ENCODE results near the gene FRMD4A. TPM values are rescaled to one million over a fixed set of nuclear protein-coding genes. Genes with fewer than 3 reads are reported as not detected.

The FRMD4A gene
- total and polyA plus RNA-seq, 2 experiments from 2014 or later = 3.7 to 12.6 TPM

DNA sequence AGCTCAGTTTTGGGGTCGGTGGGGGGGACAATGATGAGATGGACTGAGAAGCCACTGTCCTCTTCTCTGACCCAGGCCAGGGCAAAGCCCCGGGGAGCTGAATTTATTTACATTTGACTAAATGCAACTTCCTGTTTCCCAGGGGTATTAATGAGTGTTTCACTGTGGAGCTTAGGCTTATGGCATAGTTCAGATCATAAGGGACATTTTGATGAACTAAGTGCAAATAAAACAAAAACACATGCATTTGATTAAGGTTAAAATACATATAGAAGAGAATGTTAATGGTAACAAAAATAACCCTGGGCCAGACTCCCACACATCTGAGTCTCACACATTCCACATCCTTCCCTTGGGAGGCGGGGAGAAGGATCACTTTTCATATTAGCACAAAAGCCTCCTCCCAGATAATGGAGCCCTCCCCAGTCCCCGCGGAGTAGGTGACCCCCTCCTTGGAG is 320.6 kb downstream of the FRMD4A start:
- DNase-seq (ENCODE audit: low read depth in 1 of 2, low spot score in 1 of 2) = peak in 1 of 2 donors; percentile 76
- H3K4me3 ChIP-seq = no peak overlapping the region
- H3K27ac ChIP-seq = no peak overlapping the region

GRCh38 chr10:14009371-14010100 is 321.2 kb downstream of the FRMD4A start:
- Histone ChIP-seq H3K27ac (no peak overlapping the region), H3K9me3 (ENCODE audit: low read depth) (no peaks in the 10 kb centered on the region), H3K4me3 (no peak overlapping the region), H3K27me3 (no peaks in the 10 kb centered on the region), H3K4me1 (ENCODE audit: low read depth) (peaks cover 12% of the 10 kb centered on the region), H3K36me3 (no peaks in the 10 kb centered on the region)
- DNase-seq (ENCODE audit: low read depth in 1 of 2, low spot score in 1 of 2) = peak in 1 of 2 donors; percentile 79
- TF ChIP-seq, protein P1, sequence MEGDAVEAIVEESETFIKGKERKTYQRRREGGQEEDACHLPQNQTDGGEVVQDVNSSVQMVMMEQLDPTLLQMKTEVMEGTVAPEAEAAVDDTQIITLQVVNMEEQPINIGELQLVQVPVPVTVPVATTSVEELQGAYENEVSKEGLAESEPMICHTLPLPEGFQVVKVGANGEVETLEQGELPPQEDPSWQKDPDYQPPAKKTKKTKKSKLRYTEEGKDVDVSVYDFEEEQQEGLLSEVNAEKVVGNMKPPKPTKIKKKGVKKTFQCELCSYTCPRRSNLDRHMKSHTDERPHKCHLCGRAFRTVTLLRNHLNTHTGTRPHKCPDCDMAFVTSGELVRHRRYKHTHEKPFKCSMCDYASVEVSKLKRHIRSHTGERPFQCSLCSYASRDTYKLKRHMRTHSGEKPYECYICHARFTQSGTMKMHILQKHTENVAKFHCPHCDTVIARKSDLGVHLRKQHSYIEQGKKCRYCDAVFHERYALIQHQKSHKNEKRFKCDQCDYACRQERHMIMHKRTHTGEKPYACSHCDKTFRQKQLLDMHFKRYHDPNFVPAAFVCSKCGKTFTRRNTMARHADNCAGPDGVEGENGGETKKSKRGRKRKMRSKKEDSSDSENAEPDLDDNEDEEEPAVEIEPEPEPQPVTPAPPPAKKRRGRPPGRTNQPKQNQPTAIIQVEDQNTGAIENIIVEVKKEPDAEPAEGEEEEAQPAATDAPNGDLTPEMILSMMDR (IDR thresholded peaks at IDR 0.05; ENCODE audit: low read depth, low read length) = no peak

More for the DNA sequence above, 320.6 kb downstream of the FRMD4A start:
- TF ChIP-seq, protein P1 (IDR thresholded peaks at IDR 0.05; ENCODE audit: low read depth, low read length) = no peak
- Histone ChIP-seq H3K27me3 (no peaks in the 10 kb centered on the region), H3K36me3 (no peaks in the 10 kb centered on the region), H3K4me1 (ENCODE audit: low read depth) (peaks cover 12% of the 10 kb centered on the region), H3K9me3 (ENCODE audit: low read depth) (no peaks in the 10 kb centered on the region)

DNA sequence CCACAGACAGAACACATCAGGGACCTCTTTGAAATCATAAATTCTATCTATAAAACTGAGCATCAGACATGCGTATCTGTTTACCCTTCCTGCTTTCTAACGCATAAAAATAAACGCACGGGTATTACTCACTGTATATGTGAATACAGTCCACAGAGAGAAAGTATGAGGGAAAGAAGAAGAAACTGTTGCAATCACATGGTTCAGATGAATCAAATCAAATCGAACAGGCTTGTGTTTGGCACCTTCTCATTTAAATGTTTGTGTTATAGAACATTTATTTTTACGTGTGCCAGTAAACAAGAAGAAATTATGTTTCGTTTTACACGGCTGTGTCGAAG is 322.0 kb downstream of the FRMD4A start:
- DNase-seq (ENCODE audit: low read depth in 1 of 2, low spot score in 1 of 2) = no peak
- Histone ChIP-seq H3K27ac (no peak overlapping the region), H3K9me3 (ENCODE audit: low read depth) (no peaks in the 10 kb centered on the region), H3K4me3 (no peak overlapping the region), H3K27me3 (no peaks in the 10 kb centered on the region), H3K4me1 (ENCODE audit: low read depth) (peaks cover 12% of the 10 kb centered on the region), H3K36me3 (no peaks in the 10 kb centered on the region)
- TF ChIP-seq, protein P1 (IDR thresholded peaks at IDR 0.05; ENCODE audit: low read depth, low read length) = no peak

DNA sequence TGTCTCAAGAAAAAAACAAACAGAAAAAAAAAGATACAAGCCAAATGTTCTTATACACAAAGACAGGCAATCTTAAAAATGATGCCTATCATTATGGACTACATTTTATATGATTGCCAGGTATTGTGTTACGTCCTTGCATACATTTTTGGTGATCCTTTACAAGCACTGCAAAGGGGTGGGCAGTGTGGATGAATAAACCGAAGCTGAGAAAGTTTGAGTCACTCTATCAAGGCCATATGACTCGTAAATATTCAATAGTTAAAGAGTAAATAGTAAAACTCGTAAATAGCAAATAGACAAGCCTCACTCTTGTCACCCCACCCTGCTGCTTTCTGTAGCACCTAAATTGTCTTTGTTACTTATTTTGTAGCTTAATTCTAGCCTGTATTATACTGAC is 326.2 kb downstream of the FRMD4A start:
- no peak overlapping the region for H3K4me3 ChIP-seq
- TF ChIP-seq, protein P1 (IDR thresholded peaks at IDR 0.05; ENCODE audit: low read depth, low read length) = no peak
- H3K9me3 ChIP-seq (ENCODE audit: low read depth) = no peaks in the 10 kb centered on the region
- H3K36me3 ChIP-seq = no peaks in the 10 kb centered on the region
- H3K4me1 ChIP-seq (ENCODE audit: low read depth) = peaks cover 3% of the 10 kb centered on the region
- no peak overlapping the region for H3K27ac ChIP-seq
- DNase-seq (ENCODE audit: low read depth in 1 of 2, low spot score in 1 of 2) = no peak
- no peaks in the 10 kb centered on the region for H3K27me3 ChIP-seq

DNA sequence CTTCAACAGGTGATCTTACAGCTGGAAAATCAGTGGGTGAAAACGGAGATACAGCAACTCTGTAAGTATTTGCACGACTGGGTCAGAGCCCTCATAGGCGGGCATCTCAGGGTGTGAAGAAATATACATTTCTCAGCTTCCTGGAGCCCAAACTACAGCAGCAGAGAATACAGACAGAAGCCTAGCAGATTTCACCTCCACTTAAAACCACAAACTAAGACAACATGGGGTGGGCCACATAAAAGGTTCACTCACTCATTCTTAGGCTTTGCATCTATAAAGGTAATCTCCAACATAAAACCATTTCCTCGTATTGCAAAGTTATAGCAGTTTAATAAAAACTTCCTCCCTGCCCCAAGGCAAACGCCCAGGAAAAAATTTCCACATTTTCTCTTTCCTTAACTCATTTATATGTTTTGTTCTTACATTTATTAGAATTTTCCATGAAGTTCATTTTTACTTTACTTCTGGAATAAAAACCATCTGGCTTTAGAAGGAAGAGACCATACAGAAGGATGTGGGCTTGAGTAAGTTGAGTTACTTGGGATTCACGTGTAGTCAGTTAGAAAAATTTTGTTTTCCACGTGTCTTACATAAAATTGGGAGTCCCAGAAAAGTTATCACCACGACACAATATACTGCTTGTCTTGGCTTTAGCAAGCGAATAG is 327.1 kb downstream of the FRMD4A start:
- Histone ChIP-seq H3K27me3 (no peaks in the 10 kb centered on the region), H3K9me3 (ENCODE audit: low read depth) (no peaks in the 10 kb centered on the region), H3K27ac (no peak overlapping the region), H3K4me1 (ENCODE audit: low read depth) (no peaks in the 10 kb centered on the region), H3K4me3 (no peak overlapping the region), H3K36me3 (no peaks in the 10 kb centered on the region)
- DNase-seq (ENCODE audit: low read depth in 1 of 2, low spot score in 1 of 2) = no peak
- TF ChIP-seq, protein P1 (IDR thresholded peaks at IDR 0.05; ENCODE audit: low read depth, low read length) = no peak
